KOPT-K1 (cell line): ENCODE measurements around the gene GABBR2.

Experiments used
- H3K27ac ChIP-seq: fragments of 200-600 bp; sonication (generic); 2 replicates; pipeline ENCODE4 v1.5.1; 2016; ENCODE audit warnings: antibody characterized with exemption, mild to moderate bottlenecking, low read depth, low read length; ENCODE audit not compliant: poor library complexity, severe bottlenecking
- H3K36me3 ChIP-seq: fragments of 200-600 bp; sonication (generic); 2 replicates; pipeline ENCODE4 v1.5.1; 2017; ENCODE audit warnings: antibody characterized with exemption, mild to moderate bottlenecking, low read length, moderate library complexity; ENCODE audit not compliant: insufficient read depth
- H3K9me3 ChIP-seq: fragments of 200-600 bp; sonication (generic); 2 replicates; pipeline ENCODE4 v1.5.1; 2017; ENCODE audit warnings: antibody characterized with exemption, low read length, mild to moderate bottlenecking; ENCODE audit not compliant: insufficient read depth, poor library complexity, severe bottlenecking

Gene GABBR2

GRCh38 chr9:98365781-98366180 is 343.0 kb downstream of the GABBR2 start:
- Histone ChIP-seq H3K36me3 (no peaks in the 10 kb centered on the region), H3K9me3 (peaks cover 19% of the 10 kb centered on the region), H3K27ac (no peak overlapping the region)

DNA sequence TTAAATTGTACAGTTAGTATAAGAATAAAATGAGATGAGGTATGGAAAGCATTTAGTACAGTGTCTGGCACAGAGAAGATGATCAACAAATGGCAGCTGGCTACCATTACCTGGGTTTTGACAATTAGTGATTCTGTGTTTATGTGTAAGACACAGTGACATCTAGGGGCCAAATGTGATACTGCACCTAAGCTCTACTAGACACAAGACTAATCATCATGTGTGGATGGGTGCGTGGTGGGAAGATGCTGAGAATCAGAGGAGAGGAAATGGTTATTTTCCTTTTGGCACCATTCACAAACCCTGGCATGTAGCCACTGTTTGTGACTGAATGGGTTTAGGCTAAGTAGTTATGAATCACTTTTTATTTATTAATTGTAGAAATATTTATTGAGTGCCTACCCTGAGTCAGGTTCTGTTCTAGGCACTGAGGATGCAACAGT is 343.5 kb downstream of the GABBR2 start:
- Histone ChIP-seq H3K36me3 (no peaks in the 10 kb centered on the region), H3K9me3 (peaks cover 19% of the 10 kb centered on the region), H3K27ac (no peak overlapping the region)

DNA sequence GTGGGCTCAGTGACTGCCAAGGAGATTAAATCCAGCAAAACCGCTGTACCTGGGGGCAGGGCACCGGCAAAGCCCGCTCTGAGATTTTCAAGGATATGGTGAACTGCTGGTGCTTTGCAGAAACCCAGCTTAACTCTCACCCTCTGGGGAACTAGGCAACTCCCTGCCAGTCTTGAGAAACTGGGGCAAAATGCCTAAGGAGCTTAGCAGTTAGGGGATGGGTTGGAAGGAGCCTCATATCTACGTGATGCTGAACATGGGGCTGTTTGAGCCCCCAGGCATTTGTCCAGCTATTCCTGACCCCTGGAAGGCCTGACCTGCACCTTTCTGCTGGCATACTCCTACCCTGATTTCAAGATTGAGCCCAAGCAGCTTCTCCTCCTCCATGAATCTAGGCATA is 344.6 kb downstream of the GABBR2 start:
- H3K36me3 ChIP-seq: no peaks in the 10 kb centered on the region
- H3K9me3 ChIP-seq: peaks cover 19% of the 10 kb centered on the region

DNA sequence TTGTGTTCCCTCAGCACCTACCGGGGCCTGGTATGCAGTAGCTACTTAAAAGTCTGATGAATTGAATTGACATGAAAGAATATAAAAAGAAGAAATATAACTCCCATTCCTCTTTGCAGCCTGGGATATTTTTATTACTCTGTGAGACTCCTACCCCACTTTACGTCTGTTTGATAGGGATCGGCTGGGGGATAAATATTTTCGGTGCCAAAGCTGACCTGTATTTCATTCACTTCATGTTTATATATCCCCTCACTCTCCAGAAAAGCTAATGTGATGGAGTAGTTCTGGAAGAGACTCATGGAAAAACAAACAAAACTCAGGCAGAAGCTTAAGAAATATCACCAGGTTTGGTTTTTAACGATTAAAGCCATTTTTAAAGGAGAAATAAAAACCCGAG is 345.1 kb downstream of the GABBR2 start:
- H3K36me3 ChIP-seq: no peaks in the 10 kb centered on the region
- H3K27ac ChIP-seq: no peak overlapping the region
- peaks cover 19% of the 10 kb centered on the region for H3K9me3 ChIP-seq

More for the DNA sequence above, 344.6 kb downstream of the GABBR2 start:
- H3K27ac ChIP-seq: no peak overlapping the region

GRCh38 chr9:98362624-98363252 is 346.0 kb downstream of the GABBR2 start:
- Histone ChIP-seq H3K9me3 (peaks cover 19% of the 10 kb centered on the region), H3K27ac (no peak overlapping the region)

GRCh38 chr9:98361645-98362044 is 347.1 kb downstream of the GABBR2 start:
- Histone ChIP-seq H3K27ac (no peak overlapping the region), H3K36me3 (no peaks in the 10 kb centered on the region), H3K9me3 (peaks cover 19% of the 10 kb centered on the region)

More at GRCh38 chr9:98362624-98363252, 346.0 kb downstream of the GABBR2 start:
- H3K36me3 ChIP-seq: no peaks in the 10 kb centered on the region

- Histone ChIP-seq H3K9me3 (peaks cover 6% of the 10 kb centered on the region), H3K36me3 (no peaks in the 10 kb centered on the region), H3K27ac (no peak overlapping the region)
Measured at GRCh38 chr9:98360176-98360708, 348.5 kb downstream of the GABBR2 start.

GRCh38 chr9:98359569-98359968 is 349.2 kb downstream of the GABBR2 start:
- Histone ChIP-seq H3K27ac (no peak overlapping the region), H3K36me3 (no peaks in the 10 kb centered on the region), H3K9me3 (no peaks in the 10 kb centered on the region)

GRCh38 chr9:98357921-98358535 is 350.7 kb downstream of the GABBR2 start:
- H3K27ac ChIP-seq: no peak overlapping the region
- no peaks in the 10 kb centered on the region for H3K36me3 ChIP-seq
- H3K9me3 ChIP-seq: no peaks in the 10 kb centered on the region

- Histone ChIP-seq H3K36me3 (no peaks in the 10 kb centered on the region), H3K27ac (no peak overlapping the region)
Measured at GRCh38 chr9:98356953-98357690, 351.6 kb downstream of the GABBR2 start.

DNA sequence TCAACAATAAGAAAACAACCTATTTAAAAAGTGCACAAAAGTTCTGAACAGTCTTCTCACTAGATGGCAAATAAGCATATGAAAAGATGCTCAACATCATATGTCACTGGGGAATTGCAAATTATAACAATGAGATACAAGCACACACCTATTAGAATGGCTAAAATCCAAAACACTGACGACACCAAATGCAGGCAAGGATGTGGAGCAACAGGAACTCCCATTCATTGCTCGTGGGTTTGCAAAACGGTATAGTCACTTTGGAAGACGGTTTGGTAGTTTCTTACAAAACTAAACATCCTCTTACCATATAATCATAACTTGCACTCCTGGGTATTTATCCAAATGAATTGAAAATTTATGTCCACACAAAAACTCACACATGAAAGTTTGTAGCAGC is 352.4 kb downstream of the GABBR2 start:
- Histone ChIP-seq H3K27ac (no peak overlapping the region), H3K36me3 (no peaks in the 10 kb centered on the region)

More at GRCh38 chr9:98356953-98357690, 351.6 kb downstream of the GABBR2 start:
- no peaks in the 10 kb centered on the region for H3K9me3 ChIP-seq

DNA sequence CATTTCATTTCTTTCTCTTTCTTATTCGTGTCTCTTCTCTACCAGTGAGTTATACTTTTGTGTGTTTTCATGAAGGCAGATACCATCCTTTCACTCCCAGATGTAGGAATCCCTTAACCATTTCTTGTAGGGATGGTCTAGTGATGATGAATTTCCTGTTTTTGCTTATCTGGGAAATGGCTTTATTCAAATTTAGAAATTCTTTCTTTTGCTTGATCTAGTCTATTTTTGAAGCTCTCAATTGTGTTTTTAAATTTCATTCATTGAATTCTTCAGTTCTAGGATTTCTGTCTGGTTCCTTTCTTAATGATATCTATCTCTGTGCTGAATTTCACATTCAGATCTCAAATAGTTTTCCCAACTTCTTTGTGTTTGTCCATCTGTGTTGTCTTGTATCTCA is 357.4 kb downstream of the GABBR2 start:
- Histone ChIP-seq H3K9me3 (no peaks in the 10 kb centered on the region), H3K36me3 (no peaks in the 10 kb centered on the region), H3K27ac (no peak overlapping the region)

More for the DNA sequence above, 352.4 kb downstream of the GABBR2 start:
- H3K9me3 ChIP-seq: no peaks in the 10 kb centered on the region

GRCh38 chr9:98347642-98348041 is 361.1 kb downstream of the GABBR2 start:
- no peaks in the 10 kb centered on the region for H3K36me3 ChIP-seq
- no peak overlapping the region for H3K27ac ChIP-seq

DNA sequence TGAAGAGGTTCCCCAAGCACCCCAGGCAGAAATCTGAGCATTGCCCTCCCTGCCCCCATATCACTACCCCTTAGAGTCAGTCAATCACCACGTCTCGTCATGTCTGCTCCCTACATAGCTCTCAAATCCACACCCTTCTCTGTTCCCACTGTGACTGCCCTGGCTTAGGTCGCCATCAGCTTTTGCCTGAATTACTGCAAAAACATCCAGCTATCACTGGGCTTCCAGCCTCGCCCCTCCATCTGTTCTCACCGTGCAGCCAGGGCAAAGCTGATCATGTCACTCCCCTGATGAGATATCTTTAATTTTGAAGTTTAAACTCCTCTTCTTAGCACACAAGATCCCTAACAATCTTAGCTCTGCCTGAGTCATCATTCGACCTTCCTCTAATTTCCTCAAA is 363.7 kb downstream of the GABBR2 start:
- H3K36me3 ChIP-seq: no peaks in the 10 kb centered on the region

More at GRCh38 chr9:98347642-98348041, 361.1 kb downstream of the GABBR2 start:
- H3K9me3 ChIP-seq: no peaks in the 10 kb centered on the region

DNA sequence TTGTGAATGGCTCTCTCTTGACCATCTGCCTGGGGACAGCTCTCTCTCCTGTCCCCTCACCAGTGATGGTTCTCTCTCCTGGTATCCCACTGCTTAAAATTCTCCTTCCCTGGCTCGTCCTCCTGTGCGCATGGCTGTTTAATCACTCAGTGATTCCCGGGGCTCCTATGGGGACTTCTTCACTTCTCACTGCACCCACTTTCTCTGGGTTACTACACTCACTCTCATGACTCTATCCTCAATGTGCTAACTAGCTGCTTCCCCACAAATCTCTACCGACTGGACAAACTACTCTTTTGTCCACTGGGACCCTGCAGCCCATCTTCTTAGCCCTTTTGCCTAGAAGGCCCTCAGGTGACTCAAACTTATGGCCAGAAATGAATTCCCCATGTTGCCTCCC is 364.2 kb downstream of the GABBR2 start:
- Histone ChIP-seq H3K36me3 (no peaks in the 10 kb centered on the region), H3K27ac (no peak overlapping the region), H3K9me3 (no peaks in the 10 kb centered on the region)

More for the DNA sequence above, 363.7 kb downstream of the GABBR2 start:
- Histone ChIP-seq H3K27ac (no peak overlapping the region), H3K9me3 (no peaks in the 10 kb centered on the region)
